Measurements from ENCODE around the gene TECR.
"Not testable (repeated sequence)": the region's sequence is repeated elsewhere in the genome, so short reads cannot be mapped to it uniquely, and the experiment has no call there.

TECR gene

GRCh38 chr19:14561249-14561648 lies 31.9 kb downstream of the TECR start:
- no peak for DNase-seq (ENCODE audit: low spot score)

GRCh38 chr19:14561847-14562351 lies 32.5 kb downstream of the TECR start:
- DNase-seq (ENCODE audit: low spot score) = peak; percentile 59

GRCh38 chr19:14562660-14563589 lies 33.5 kb downstream of the TECR start:
- no peak for DNase-seq (ENCODE audit: low spot score)

- DNase-seq (ENCODE audit: low spot score) = no peak
Observed at GRCh38 chr19:14563590-14563926, 34.2 kb downstream of the TECR start.

GRCh38 chr19:14563989-14564651 lies 34.7 kb downstream of the TECR start:
- no peak for DNase-seq (ENCODE audit: low spot score)

GRCh38 chr19:14564652-14565297 lies 35.4 kb downstream of the TECR start:
- DNase-seq (ENCODE audit: low spot score) = not testable (repeated sequence)

- DNase-seq (ENCODE audit: low spot score) = no peak
Observed at GRCh38 chr19:14565298-14565679, 35.9 kb downstream of the TECR start.

- no peak for DNase-seq (ENCODE audit: low spot score)
Observed at GRCh38 chr19:14565765-14566711, 36.6 kb downstream of the TECR start.

- no peak for DNase-seq (ENCODE audit: low spot score)
Observed at GRCh38 chr19:14566712-14567077, 37.3 kb downstream of the TECR start.

- DNase-seq (ENCODE audit: low spot score) = no peak
Observed at GRCh38 chr19:14567079-14567478, 37.7 kb downstream of the TECR start.

- DNase-seq (ENCODE audit: low spot score) = no peak
Observed at GRCh38 chr19:14570864-14571527, 41.6 kb downstream of the TECR start.

GRCh38 chr19:14571695-14572490 lies 42.5 kb downstream of the TECR start, which contains the start of gene NDUFB7:
NDUFB7 (minus strand) TSS chr19:14572066; CDS start chr19:14572000, 66 bp downstream.
- peak; percentile 96 for DNase-seq (ENCODE audit: low spot score)

- no peak for DNase-seq (ENCODE audit: low spot score)
Observed at GRCh38 chr19:14575428-14575980, 46.1 kb downstream of the TECR start.

GRCh38 chr19:14576363-14576762 lies 47.0 kb downstream of the TECR start:
- DNase-seq (ENCODE audit: low spot score) = no peak

- no peak for DNase-seq (ENCODE audit: low spot score)
Observed at GRCh38 chr19:14577264-14577663, 47.9 kb downstream of the TECR start.

GRCh38 chr19:14577885-14578427 lies 48.6 kb downstream of the TECR start:
- no peak for DNase-seq (ENCODE audit: low spot score)

- no peak for DNase-seq (ENCODE audit: low spot score)
Observed at GRCh38 chr19:14580623-14581237, 51.3 kb downstream of the TECR start.

- DNase-seq (ENCODE audit: low spot score) = no peak
Observed at GRCh38 chr19:14582894-14583340, 53.5 kb downstream of the TECR start, which contains the start of gene CLEC17A. CLEC17A (plus strand) TSS chr19:14583084; CDS start chr19:14583161, 77 bp downstream.

GRCh38 chr19:14584372-14584771 lies 55.0 kb downstream of the TECR start:
- DNase-seq (ENCODE audit: low spot score) = not testable (repeated sequence)

Measured in hepatic stellate cell (primary cell).